ENCODE results near the gene SLC5A11.

GRCh38 chr16:24815021-24815420, 30.7 kb upstream of the SLC5A11 start:
- TF ChIP-seq POLR2A (IDR thresholded peaks at IDR 0.05) (no peak), CTCF (IDR thresholded peaks at IDR 0.05) (no peak)

All from heart left ventricle (tissue), 13 donors.